G401.6 (cell line): ENCODE results near the gene ADGRD1.

Experiments used
- FAIRE-seq: peaks from 2 replicates; lab custom pipeline; 2012; peaks lifted over from hg19 to GRCh38; lab: Jason Lieb, UNC

ADGRD1 gene

GRCh38 chr12:131164096-131164872 lies 210.6 kb downstream of the ADGRD1 start:
- no peak for FAIRE-seq

GRCh38 chr12:131166717-131167116 lies 213.0 kb downstream of the ADGRD1 start:
- FAIRE-seq: no peak

- FAIRE-seq: no peak
These were observed 213.6 kb downstream of the ADGRD1 start for GRCh38 chr12:131167334-131167733.

GRCh38 chr12:131171029-131171428 lies 217.3 kb downstream of the ADGRD1 start:
- no peak for FAIRE-seq

- FAIRE-seq: no peak
These were observed 221.2 kb downstream of the ADGRD1 start for GRCh38 chr12:131174901-131175300.

GRCh38 chr12:131176266-131176665 lies 222.6 kb downstream of the ADGRD1 start:
- no peak for FAIRE-seq

- no peak for FAIRE-seq
These were observed 223.2 kb downstream of the ADGRD1 start for GRCh38 chr12:131176926-131177325.

GRCh38 chr12:131177599-131177998 lies 223.9 kb downstream of the ADGRD1 start:
- no peak for FAIRE-seq

- FAIRE-seq: no peak
These were observed 233.9 kb downstream of the ADGRD1 start for GRCh38 chr12:131187602-131188001.

- FAIRE-seq: no peak
These were observed 234.7 kb downstream of the ADGRD1 start for GRCh38 chr12:131188131-131189050.

GRCh38 chr12:131189781-131190180 lies 236.1 kb downstream of the ADGRD1 start:
- FAIRE-seq: no peak

GRCh38 chr12:131190965-131191364 lies 237.3 kb downstream of the ADGRD1 start:
- FAIRE-seq: no peak
